GOT3 (cell line): Measurements from ENCODE around the gene SPOCK3.

ENCODE experiments used
- DNase-seq: peaks from one replicate; lab custom pipeline; 2025; ENCODE audit warnings: mixed read lengths; lab: John Stamatoyannopoulos, UW

The SPOCK3 gene

DNA sequence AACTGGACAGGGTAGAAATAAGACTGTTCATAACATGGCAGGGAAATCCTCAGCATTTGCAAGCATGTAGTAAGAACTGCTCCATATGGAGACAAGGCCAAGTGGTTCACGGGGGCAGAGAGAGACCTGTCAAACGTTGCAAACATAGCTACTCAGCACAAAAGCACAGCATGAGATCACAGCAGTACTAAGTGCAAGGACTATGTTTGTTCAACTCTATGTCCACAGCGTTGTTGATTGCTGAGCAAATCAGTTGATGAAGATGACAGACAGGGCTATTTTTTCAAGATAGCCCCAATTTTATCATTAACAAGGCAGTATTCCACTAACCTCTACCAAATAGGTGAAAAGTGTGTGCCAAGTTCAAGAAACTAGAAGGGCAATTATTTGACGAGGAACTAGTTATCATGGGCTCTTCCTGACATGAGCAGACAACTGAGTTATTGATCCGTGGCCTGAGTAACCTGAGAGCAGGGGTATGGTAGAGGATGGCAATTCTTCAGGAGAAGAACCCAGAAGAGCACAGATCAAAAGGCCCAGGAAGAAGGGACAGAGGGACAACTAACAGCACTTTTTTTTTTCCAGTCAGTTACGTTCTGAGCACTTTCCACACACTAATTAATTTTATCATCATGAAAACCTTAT lies 57.4 kb downstream of the SPOCK3 start:
- no peak for DNase-seq

DNA sequence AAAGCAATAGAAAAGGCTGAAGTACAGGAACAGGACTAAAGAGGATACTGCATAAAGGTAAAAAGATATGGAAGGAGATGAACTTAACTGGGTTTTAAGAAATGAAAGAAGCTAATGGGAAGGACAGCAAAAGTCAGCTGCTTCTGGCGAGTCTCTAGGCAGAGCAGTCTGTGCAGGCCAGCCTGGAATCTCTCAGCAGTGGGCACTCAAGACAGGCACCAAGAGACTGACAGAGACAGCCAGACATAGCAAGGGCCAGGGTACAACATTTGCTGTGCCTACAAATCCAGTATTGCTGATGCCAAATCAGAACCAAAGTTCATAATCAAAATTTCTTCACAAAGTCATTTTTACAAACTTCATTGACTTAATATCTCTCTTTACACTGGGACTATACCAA lies 62.4 kb downstream of the SPOCK3 start:
- DNase-seq, result no peak

DNA sequence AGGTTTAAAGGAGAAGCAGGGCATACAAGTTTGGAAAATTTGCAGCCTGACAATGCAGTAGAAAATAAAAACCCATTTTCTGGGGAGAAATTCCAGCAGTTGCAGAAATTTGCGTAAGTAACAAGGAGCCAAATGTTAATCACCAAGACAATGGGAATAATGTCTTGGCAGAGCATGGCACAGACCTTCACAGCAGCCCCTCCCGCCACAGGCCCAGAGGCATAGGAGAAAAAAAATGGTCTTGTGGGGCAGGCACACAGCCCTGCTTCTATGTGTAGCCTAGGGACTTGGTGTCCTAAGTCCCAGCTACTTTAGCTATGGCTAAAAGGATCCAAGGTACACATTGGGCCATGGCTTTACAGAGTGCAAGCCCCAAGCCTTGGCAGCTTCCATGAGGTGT lies 65.7 kb downstream of the SPOCK3 start:
- no peak for DNase-seq

DNA sequence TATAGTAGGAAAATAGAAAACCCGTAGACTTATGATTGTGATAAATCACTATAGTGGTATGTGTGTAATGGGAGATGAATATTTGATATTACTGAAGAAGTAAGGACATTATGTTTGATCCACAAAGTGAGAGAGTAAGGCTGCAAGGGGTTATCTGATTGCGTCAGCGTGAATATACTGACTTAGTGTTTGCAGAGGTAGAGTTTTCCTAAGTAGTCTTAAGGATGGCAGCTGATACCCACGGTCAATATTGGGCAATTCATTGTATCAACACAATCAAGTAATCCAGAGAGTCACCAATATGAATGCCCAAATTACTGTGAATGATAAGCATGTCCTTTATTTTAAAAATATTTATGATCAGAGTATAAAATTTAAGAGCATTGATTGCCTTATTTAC lies 83.7 kb downstream of the SPOCK3 start:
- no peak for DNase-seq

DNA sequence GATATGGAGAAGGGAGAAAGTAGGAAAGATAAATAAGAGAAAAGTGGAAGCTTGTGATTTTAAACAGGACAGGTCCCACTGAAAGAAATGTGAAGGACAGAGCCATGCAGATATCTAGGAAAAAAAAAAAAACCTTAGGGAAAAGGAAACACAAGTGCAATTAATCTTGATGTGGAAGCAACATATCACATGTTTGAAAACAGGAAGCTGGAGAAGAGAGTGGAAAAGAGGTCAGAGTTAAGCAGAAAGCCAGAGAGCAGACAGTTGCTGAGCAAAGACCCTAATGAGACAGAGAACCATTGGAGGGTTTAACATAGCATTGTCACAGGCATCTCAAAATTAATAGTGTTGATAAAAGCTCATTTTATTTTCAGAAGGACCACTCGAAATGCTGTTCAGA lies 89.7 kb downstream of the SPOCK3 start:
- DNase-seq, result no peak

DNA sequence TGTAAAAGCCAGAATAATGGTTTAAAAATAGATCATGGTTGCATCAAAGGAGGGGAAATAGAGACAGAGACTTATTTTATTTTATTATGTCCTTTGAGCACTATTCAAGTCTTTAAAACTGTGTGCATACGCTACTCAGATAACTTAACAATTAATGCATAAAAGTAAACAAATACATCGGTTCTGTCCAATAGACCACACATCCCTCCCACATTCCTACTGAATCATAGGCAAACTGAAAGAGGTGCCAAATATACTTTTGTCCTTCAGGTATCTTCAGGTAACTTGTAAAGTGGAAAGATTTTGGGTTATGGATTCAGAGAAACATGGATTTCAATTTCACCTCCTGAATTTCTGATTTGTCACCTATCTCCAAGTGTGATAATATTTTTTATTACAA lies 91.3 kb downstream of the SPOCK3 start:
- no peak for DNase-seq

DNA sequence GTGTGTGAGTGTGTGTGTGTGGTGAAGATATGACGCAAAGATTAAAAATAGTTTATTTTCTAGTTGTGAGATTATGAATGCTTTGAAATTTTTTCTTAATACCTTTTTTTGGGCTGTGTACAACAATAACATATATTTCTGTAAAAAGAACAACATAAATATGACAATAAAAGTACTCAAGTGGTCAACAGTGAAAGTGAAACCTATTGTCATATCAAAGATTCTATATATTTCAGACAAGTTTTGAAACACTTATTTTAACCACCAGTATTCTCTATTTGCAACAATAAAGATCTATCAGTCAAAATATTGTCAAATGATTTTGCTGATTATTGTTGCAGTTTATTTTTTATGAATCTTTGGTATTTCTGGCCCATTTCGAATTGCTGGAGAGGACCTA lies 98.0 kb downstream of the SPOCK3 start:
- DNase-seq, result no peak

DNA sequence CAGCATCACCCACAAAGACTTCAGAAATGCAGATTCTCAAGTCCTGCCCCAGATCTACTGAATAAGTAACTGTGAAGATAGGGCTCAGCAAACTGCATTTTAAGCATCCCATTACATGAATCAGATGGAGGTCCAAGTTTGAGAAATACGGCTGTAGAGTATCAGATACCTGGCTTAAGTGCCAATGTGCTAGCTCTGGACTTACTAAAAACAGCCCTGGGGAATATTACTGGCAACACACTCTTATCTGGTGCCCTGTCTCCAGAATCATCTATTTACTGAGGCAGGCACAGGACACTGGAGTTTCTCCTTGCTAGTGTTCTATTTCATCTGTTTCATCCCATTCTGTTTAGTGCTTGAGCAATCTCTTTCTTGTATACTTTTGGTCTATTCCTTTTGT lies 105.1 kb downstream of the SPOCK3 start:
- no peak for DNase-seq

DNA sequence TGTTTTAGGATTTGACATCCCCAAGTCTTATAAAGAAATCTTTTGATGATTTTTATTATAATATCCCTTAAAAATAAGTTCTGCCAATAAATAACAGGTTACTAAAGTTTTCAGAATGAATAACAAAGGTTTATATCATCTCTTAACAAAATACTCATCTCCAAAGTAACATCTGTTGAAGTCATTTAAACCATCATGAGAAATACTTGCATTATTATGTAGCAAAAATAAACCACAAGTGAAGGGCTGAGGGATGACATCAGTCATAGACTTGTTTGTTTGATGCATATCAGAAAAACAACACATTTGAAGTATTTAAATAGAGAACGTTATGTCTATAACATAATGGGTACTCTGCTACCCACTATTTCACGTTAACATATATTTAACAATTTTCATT lies 114.9 kb downstream of the SPOCK3 start:
- DNase-seq, result no peak

DNA sequence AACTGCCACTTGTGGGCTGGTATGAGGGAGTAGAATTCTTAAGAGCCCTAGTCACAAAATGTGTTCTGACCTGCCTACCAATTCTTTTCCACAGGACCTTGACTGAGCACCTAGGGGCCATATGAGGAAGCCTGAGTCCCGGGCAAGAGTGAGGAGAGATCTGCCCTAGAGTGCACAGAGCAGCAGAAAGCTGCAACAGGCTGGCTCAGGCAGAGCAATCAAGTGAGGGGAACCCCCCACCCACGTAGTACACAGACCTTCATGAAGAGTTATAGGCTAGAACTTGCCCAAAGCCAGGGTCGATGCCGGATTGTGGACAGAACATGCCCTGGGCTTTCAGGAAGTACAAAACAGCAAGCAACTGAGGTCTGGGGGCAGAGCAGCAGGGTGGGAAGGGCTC lies 117.0 kb downstream of the SPOCK3 start:
- DNase-seq, result no peak

DNA sequence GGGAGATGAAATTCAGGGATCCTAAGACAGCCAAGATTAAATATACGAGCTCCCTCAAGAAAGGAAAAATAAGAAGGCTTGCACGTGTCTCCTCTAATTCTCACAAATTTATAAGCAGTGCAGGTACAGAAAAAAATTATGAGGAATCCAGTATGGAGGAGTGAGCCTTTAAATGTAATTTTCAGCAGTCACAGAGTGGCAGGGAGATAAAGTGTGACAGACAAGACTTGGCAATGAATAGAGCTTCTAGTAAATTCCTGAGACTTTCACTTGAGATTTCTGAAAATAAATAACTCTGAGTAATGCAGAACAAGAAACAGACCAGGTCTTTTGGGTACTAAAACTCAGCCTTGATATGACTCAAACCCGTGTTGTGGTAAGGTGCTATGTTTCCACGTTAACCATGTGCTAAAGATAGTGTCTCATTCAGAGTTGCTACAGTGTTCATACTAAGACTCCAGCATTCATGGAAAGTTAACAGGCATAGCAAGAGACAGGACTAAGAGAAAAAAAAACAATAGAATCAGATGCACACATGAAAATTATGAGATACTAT lies 119.8 kb downstream of the SPOCK3 start:
- DNase-seq, result no peak

DNA sequence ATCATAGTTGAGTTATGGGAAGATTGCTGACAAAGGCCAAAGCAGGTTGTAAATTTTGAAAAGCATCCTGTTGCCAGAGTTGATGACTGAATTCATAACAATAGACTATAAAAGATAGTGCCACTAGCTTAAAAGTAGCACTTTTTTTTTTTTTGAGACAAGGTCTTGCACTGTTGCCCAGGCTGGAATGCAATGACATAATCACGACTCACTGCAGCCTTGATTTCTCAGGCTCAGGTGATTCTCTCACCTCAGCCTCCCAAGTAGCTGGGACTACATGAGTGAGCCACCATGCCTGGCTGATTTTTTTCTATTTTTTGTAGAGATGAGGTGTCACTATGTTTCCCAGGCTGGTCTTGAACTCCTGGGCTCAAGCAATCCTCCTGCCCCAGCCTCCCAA lies 122.7 kb downstream of the SPOCK3 start:
- no peak for DNase-seq

DNA sequence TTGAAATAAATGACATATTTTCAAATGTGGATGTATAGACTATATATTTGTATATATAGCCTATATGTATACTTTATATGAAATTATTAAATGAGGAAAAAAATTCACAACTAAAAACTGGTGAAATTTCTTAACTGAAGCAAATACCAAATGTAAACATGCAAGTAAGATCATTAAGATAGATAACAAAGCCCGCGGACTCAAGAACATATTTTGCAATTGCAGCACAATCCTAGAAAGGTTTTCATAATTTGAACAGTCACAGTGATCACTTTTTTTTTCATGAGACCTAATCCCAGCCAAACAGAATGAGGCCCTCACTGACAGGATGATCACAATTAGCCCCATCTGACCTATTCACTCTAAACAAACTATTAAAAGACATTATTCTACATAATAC lies 123.2 kb downstream of the SPOCK3 start:
- no peak for DNase-seq

DNA sequence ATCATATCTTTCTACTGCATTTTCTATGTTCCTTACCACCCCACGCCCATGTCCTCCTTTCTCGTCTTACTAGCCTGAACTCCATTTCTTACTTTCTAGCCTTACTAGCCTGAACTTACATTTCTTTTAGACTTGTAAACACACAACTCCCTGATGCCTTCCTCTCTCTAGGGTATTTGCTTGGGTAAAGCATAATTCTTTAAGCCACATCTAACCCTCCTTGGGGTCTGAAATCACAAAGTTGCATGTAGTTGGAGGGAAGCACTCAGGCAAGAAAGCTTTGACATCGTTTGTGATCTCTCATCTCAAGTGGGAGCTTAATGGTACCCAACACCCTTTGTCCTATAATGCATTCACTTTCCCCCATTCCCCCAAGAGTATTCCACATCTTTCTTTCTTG lies 124.4 kb downstream of the SPOCK3 start:
- DNase-seq, result no peak

DNA sequence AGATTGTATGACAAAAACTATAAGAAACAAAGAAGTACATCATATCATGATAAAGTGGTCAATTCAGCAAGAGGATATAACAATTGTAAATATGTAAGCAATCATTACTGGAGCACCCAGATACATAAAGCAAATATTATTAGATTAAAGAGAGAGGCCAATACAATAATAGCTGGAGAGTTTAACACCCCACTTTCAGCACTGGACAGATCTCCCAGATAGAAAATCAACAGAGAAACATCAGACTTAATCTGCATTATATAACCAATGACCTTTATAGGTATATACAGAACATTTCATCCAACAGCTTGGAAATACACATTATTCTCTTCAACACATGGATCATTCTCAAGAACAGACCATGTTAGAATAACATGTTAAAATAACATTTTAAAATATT lies 128.4 kb downstream of the SPOCK3 start:
- DNase-seq, result no peak

DNA sequence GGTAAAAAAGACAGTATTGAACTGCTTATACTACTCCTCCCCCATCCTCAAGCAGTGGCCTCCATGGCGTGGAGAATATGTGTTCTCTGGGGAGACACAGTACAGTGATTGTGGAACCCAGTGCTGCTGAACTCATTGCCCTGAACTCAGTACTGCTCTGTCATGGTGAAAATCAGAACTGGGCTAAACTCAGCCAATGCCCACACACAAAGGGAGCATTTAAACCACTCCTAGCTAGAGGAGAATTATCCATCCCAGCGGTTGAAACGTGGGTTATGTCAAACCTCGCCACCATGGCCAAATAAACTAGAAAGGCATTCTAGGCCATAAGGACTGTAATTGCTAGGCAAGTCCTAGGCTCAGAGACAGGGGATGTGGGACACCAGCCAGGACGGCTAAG lies 131.8 kb downstream of the SPOCK3 start:
- DNase-seq, result no peak

DNA sequence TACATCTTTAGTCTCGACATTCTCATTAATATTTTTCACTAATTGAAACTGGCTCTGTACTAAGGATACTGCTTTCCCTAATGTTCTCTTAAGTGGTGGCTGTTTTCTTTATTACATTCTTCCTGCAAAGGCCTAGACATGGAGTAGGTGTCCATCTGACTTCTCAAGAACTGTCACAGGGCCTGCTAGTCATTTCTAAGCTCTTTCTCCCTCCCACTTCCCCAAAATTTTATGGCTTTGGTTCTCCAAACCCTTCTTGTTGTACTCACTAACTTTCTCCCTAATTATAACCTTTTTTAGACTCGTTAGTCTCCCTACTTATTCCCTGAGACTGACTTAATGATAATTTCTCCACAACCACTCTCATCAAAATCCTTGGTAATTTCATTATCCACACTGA lies 133.3 kb downstream of the SPOCK3 start:
- DNase-seq, result no peak

DNA sequence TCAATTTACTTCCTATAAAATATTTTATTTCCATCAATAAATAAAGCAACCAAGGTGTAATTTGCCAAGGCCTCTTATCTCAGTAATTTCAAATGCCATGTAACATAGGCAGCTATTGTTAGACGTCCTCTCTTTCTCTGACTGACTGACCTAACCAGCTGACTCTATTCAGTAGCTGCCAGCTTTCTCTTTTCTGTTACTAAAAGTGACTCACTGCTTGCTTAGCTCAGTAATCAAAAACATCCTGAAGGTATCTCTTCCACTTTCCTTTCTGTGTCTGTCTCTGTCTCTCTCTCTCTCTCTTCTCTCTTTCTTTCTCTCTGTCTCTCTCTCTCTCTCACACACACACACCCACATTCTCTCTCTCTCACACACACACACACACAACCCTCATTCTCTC lies 134.2 kb downstream of the SPOCK3 start:
- DNase-seq, result no peak

DNA sequence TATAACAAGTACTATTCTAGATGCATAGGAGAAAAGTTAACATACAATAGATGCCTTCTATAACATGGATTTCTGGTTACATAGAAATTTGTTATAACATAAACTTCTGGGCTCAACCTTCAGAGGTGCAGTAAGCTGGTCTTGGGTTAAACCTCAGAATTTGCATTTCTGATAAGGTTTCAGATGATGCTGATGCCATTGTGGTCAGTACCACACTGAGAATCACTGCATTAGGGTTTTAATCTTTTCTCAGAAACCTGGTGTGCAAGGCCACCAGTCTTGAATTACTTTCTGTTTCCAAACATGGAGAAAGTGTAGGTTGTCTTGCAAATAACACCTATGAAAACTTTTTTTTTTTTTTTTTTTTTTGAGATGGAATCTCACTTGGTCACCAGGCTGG lies 146.2 kb downstream of the SPOCK3 start:
- DNase-seq, result no peak

DNA sequence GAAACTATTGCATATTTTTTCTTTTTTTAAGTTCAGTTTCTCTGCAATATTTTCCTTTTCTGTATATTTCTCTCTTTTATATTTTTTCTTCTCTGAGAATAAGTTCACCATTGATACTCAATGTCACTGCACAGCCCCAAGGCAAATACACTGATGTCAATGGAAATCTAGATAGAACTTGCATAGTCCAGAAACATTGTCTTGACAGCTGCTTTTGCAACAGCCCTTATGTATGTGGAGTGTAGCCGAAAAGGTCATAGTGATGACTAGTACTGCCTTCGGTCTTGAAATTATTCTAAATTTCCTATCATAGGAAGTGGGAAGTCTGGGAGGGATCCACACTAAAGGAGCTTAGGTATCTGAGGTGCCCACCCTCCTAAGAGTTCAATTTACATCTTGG lies 150.0 kb downstream of the SPOCK3 start:
- no peak for DNase-seq

DNA sequence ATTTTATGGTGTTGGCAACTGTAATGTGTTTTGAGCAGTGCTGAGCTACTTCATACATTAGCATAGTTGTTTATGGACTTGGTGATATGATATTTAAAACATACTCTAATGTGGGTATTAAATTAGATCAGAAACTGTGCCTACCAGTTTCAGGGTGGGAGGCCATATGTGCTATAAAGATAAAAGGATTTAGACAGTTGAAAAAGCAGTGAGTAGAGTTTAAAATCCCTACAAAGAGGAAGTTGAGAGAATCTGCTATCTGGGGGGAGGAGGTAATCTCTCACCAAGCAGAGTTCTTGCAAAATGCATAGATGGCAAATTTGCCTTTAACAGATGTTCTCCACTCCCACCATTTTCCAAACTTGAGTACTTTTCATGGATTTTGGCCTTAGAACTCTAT lies 154.5 kb downstream of the SPOCK3 start:
- DNase-seq, result no peak

DNA sequence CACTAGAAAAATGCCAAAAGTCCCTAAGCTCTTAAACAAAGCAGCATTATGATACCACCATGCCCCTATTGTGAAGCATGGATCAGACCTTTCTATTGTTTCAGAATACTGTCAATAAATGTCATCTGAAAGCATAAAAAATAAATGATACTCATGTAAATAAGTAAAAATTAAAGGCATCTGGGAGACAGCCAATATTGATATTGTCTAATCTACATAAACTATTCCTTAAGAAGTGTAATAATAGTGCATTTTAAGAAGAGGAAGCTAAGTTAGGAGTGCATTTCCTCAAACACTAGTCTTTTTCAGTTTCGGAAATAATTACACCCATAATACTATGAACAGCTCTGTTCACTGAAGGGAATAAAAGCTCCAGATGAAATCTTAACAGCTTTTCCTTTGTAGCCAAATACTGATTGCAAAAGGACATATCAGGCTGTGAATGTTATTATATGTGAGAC lies 181.6 kb downstream of the SPOCK3 start:
- DNase-seq, result no peak

DNA sequence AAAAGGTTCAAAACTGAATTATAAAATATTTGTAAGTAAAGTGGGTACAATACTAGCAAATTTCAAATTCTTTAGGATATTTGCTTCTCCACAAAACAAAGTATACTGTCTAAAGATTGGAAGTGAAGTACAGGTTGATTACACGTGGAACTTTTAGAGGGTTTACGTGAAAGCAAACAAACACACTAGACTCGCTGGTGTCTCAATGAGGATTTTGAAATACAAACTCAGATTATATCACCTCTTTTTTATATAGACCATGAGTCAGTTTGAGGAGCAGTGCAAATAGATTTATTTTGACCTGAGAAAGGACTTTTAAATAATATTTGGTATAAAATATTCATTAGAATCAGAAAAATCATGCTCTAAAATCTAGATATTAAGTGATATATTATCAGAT lies 185.0 kb downstream of the SPOCK3 start:
- no peak for DNase-seq

DNA sequence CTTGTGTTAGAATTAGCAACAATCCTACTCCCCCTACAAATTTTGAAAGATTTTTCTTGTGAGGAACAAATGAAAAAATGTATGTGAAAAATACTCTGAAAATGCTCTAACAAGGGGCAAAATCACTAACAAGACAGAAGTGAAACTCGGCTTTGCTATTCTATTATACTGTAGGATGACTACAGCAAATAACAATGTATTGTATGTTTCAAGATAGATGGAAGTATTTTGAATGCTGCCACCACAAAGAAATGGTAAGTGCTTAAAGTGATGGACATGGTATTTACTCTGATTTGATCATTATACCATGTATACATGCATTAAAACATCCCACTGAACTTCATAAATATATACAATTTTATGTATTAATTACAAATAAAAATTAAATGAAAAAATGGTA lies 192.8 kb downstream of the SPOCK3 start:
- DNase-seq, result no peak
